GM18502 (cell line): ENCODE results near the gene DCAF12.
A peak's percentile ranks its signal among the peaks of the same experiment; 100 is the strongest.

Experiments used
- ATAC-seq: cut with Tn5 transposase; IDR thresholded peaks from one replicate; pipeline ENCODE4 v1.9.1; 2021; ENCODE audit warnings: mild to moderate bottlenecking; ENCODE audit not compliant: unreplicated experiment, poor library complexity

DCAF12 gene

GRCh38 chr9:34127035-34127948 is 794 bp upstream of the DCAF12 start:
- ATAC-seq = peak; percentile 1

GRCh38 chr9:34125681-34126206 is 754 bp downstream of the DCAF12 start:
- no peak for ATAC-seq

GRCh38 chr9:34124926-34125325 is 1.6 kb downstream of the DCAF12 start:
- ATAC-seq = no peak

- peak; percentile 15 for ATAC-seq
These were observed 2.4 kb downstream of the DCAF12 start for GRCh38 chr9:34124099-34124498.

- peak; percentile 40 for ATAC-seq
These were observed 2.8 kb downstream of the DCAF12 start for GRCh38 chr9:34123682-34124081.

GRCh38 chr9:34121996-34122395 is 4.5 kb downstream of the DCAF12 start:
- ATAC-seq = no peak

GRCh38 chr9:34119713-34120112 is 6.8 kb downstream of the DCAF12 start:
- ATAC-seq = no peak

GRCh38 chr9:34114436-34114835 is 12.1 kb downstream of the DCAF12 start:
- no peak for ATAC-seq

GRCh38 chr9:34106110-34106509 is 20.4 kb downstream of the DCAF12 start:
- ATAC-seq = no peak

GRCh38 chr9:34102796-34103195 is 23.7 kb downstream of the DCAF12 start:
- ATAC-seq = no peak

GRCh38 chr9:34098307-34098706 is 28.2 kb downstream of the DCAF12 start:
- no peak for ATAC-seq

- ATAC-seq = no peak
These were observed 28.6 kb downstream of the DCAF12 start for GRCh38 chr9:34097865-34098264.

GRCh38 chr9:34096751-34097150 is 29.7 kb downstream of the DCAF12 start:
- no peak for ATAC-seq

GRCh38 chr9:34093578-34093977 is 32.9 kb downstream of the DCAF12 start:
- no peak for ATAC-seq

GRCh38 chr9:34089311-34089710 is 37.2 kb downstream of the DCAF12 start:
- no peak for ATAC-seq

- no peak for ATAC-seq
These were observed 39.1 kb downstream of the DCAF12 start for GRCh38 chr9:34087370-34087769.

GRCh38 chr9:34086864-34087263 is 39.6 kb downstream of the DCAF12 start:
- no peak for ATAC-seq

GRCh38 chr9:34085581-34086500 is 40.7 kb downstream of the DCAF12 start:
- ATAC-seq = no peak

GRCh38 chr9:34084562-34084961 is 41.9 kb downstream of the DCAF12 start:
- ATAC-seq = no peak

- no peak for ATAC-seq
These were observed 47.3 kb downstream of the DCAF12 start for GRCh38 chr9:34079181-34079580.
